Testis (tissue), 3 donors: ENCODE data around the gene OLIG2. TPM values are rescaled to one million over a fixed set of nuclear protein-coding genes. Genes with fewer than 3 reads are reported as not detected.

Experiments
- DNase-seq: peaks from one replicate; pipeline ENCODE4 v3.0.0-alpha.2; 2019
- H3K27ac ChIP-seq, 2 donors: fragments of 200-600 bp; sonication (generic); one replicate each; pipeline ENCODE4 v1.5.1; 2019
- H3K27me3 ChIP-seq: fragments of 200-600 bp; sonication (generic); one replicate; pipeline ENCODE4 v1.5.1; 2019
- H3K36me3 ChIP-seq: fragments of 200-600 bp; sonication (generic); one replicate; pipeline ENCODE4 v1.5.1; 2017; ENCODE audit warnings: low read depth; ENCODE audit errors: missing control alignments
- H3K4me1 ChIP-seq: fragments of 200-600 bp; sonication (generic); one replicate; pipeline ENCODE4 v1.5.1; 2019
- H3K4me3 ChIP-seq, 2 donors: fragments of 200-600 bp; sonication (generic); one replicate each; pipeline ENCODE4 v1.5.1; 2017 to 2019
- H3K9me3 ChIP-seq: fragments of 200-600 bp; sonication (generic); one replicate; pipeline ENCODE4 v1.5.1; 2017
- CTCF ChIP-seq, 3 experiments: fragments of 450-650 bp in 2 of 3; fragments of 200-600 bp in 1 of 3; sonication (generic) in 1 of 3; IDR thresholded peaks; one replicate each; pipeline ENCODE4 v1.5.1; 2016 to 2019; ENCODE audit warnings: antibody characterized with exemption in 3 of 3, mild to moderate bottlenecking in 2 of 3, moderate library complexity in 1 of 3
- POLR2A ChIP-seq: fragments of 450-650 bp; IDR thresholded peaks from one replicate; pipeline ENCODE4 v1.6.1; 2017; ENCODE audit warnings: antibody characterized with exemption, mild to moderate bottlenecking, moderate library complexity
- WGBS, 2 donors: methylation state at CpG; one replicate each; pipeline ENCODE4 v1.1.5; 2018; 5-methylcytosine and 5-hydroxymethylcytosine counted together
- intact Hi-C: fragments of 100-400 bp; cut with DNase I; formaldehyde crosslinking; loops from one replicate; pipeline ENCODE4 v1.15.1; 2023; ENCODE audit warnings: low total_unique reads
- polyA plus RNA-seq: library from polyadenylated mRNA; stranded (reverse); fragments of 350-450 nt; fragmentation: Illumina TruSeq; extraction: RNeasy Lipid Tissue Mini Kit (QIAGEN cat#74804); gene quantifications from one replicate; pipeline ENCODE4 v1.2.3, GENCODE V29; 2014; ENCODE audit warnings: low read depth, low replicate concordance; ENCODE audit not compliant: insufficient read depth
- total RNA-seq, 2 donors: library from RNA; depleted of rRNA; stranded (reverse); fragments of >200 nt; gene quantifications; one replicate each; pipeline ENCODE4 v1.2.3, GENCODE V29; 2016

OLIG2 gene
- total and polyA plus RNA-seq, 3 donors from 2014 or later = not detected

GRCh38 chr21:33028287-33028670 is 2.5 kb downstream of the OLIG2 start:
- Histone ChIP-seq H3K36me3 (no peaks in the 10 kb centered on the region), H3K27ac (no peak overlapping the region), H3K4me1 (peaks cover 11% of the 10 kb centered on the region), H3K4me3 (no peak overlapping the region), H3K27me3 (peaks cover 6% of the 10 kb centered on the region), H3K9me3 (no peaks in the 10 kb centered on the region)
- TF ChIP-seq POLR2A (no peak), CTCF (IDR thresholded peaks at IDR 0.05) (no peak)
- WGBS, 2 donors = 3% methylated on average over 14 to 15 of the region's 15 CpGs
- no peak for DNase-seq
- intact Hi-C loops = no loop called here

- no peak for TF ChIP-seq CTCF (IDR thresholded peaks at IDR 0.05)
- no peak for TF ChIP-seq POLR2A
- WGBS, 2 donors = 5 to 6% methylated on average over 28 of the region's 28 CpGs
- H3K9me3 ChIP-seq = no peaks in the 10 kb centered on the region
- H3K4me1 ChIP-seq = peaks cover 5% of the 10 kb centered on the region
- peaks cover 9% of the 10 kb centered on the region for H3K27me3 ChIP-seq
- intact Hi-C loops = no loop called here
- no peak overlapping the region for H3K4me3 ChIP-seq
- no peak for DNase-seq
- no peaks in the 10 kb centered on the region for H3K36me3 ChIP-seq
- no peak overlapping the region for H3K27ac ChIP-seq
Measured at GRCh38 chr21:33028773-33029384, 3.1 kb downstream of the OLIG2 start.

- H3K4me3 ChIP-seq = no peak overlapping the region
- peaks cover 9% of the 10 kb centered on the region for H3K27me3 ChIP-seq
- no peak for DNase-seq
- WGBS, 2 donors = 11 to 13% methylated on average over 19 of the region's 19 CpGs
- H3K9me3 ChIP-seq = no peaks in the 10 kb centered on the region
- no peak overlapping the region for H3K27ac ChIP-seq
- no peaks in the 10 kb centered on the region for H3K36me3 ChIP-seq
- TF ChIP-seq CTCF (IDR thresholded peaks at IDR 0.05) (no peak), POLR2A (no peak)
- intact Hi-C loops = no loop called here
- peaks cover 4% of the 10 kb centered on the region for H3K4me1 ChIP-seq
Measured at GRCh38 chr21:33029385-33029921, 3.7 kb downstream of the OLIG2 start.

GRCh38 chr21:33029975-33030461 is 4.3 kb downstream of the OLIG2 start:
- peaks cover 8% of the 10 kb centered on the region for H3K27me3 ChIP-seq
- no peaks in the 10 kb centered on the region for H3K9me3 ChIP-seq
- no peak overlapping the region for H3K27ac ChIP-seq
- H3K36me3 ChIP-seq = no peaks in the 10 kb centered on the region
- no peak for DNase-seq
- TF ChIP-seq CTCF (IDR thresholded peaks at IDR 0.05) (no peak), POLR2A (no peak)
- intact Hi-C loops = no loop called here
- H3K4me3 ChIP-seq = no peak overlapping the region
- WGBS, 2 donors = 38 to 45% methylated on average over 10 of the region's 10 CpGs
- peaks cover 4% of the 10 kb centered on the region for H3K4me1 ChIP-seq

- Histone ChIP-seq H3K27me3 (peaks cover 3% of the 10 kb centered on the region), H3K27ac (no peak overlapping the region), H3K4me3 (no peak overlapping the region), H3K9me3 (no peaks in the 10 kb centered on the region), H3K36me3 (no peaks in the 10 kb centered on the region), H3K4me1 (peaks cover 4% of the 10 kb centered on the region)
- intact Hi-C loops = no loop called here
- TF ChIP-seq CTCF (IDR thresholded peaks at IDR 0.05) (no peak), POLR2A (no peak)
- WGBS, 2 donors = 35 to 56% methylated on average over 6 of the region's 6 CpGs
- no peak for DNase-seq
Measured at GRCh38 chr21:33030633-33031032, 4.9 kb downstream of the OLIG2 start.
